ENCODE data around the gene PLB1. TPM values are rescaled to one million over a fixed set of nuclear protein-coding genes. Genes with fewer than 3 reads are reported as not detected.

Gene PLB1
- total RNA-seq, 2 donors from 2014 or later = 19.2 to 29.6 TPM

DNA sequence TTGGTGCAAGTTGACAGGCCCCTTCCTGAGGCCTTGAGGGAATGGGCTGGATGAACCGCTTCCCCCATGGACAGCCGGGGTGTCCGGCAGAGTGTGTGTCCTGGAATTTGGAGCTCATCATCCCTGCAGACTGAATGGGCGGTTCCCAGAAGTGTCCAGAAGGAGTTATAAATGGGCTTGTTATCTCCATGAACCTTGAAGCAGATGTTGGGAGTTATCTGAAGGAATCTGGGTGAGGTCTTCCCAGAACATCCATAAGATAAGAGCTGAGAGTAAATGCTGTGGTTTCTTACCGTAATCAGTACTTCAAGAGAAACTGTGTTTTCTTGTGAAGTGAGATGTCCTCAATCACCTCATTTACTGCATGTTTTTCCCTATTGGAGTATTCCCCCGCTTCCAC, 21.1 kb downstream of the PLB1 start:
- TF ChIP-seq, protein P1, sequence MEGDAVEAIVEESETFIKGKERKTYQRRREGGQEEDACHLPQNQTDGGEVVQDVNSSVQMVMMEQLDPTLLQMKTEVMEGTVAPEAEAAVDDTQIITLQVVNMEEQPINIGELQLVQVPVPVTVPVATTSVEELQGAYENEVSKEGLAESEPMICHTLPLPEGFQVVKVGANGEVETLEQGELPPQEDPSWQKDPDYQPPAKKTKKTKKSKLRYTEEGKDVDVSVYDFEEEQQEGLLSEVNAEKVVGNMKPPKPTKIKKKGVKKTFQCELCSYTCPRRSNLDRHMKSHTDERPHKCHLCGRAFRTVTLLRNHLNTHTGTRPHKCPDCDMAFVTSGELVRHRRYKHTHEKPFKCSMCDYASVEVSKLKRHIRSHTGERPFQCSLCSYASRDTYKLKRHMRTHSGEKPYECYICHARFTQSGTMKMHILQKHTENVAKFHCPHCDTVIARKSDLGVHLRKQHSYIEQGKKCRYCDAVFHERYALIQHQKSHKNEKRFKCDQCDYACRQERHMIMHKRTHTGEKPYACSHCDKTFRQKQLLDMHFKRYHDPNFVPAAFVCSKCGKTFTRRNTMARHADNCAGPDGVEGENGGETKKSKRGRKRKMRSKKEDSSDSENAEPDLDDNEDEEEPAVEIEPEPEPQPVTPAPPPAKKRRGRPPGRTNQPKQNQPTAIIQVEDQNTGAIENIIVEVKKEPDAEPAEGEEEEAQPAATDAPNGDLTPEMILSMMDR (IDR thresholded peaks at IDR 0.05) = no peak
- ATAC-seq (ENCODE audit: insufficient number of reproducible peaks, low FRiP score, low read depth) (no peak), DNase-seq (ENCODE audit: low spot score) (no peak)
- Histone ChIP-seq H3K9me3 (no peaks in the 10 kb centered on the region), H3K27ac (no peak overlapping the region), H3K36me3 (no peaks in the 10 kb centered on the region), H3K27me3 (replicated peaks; ENCODE audit: insufficient read depth) (no peaks in the 10 kb centered on the region), H3K4me1 (ENCODE audit: control insufficient read depth in 1 of 2, low read depth in 2 of 2) (no peaks in the 10 kb centered on the region), H3K4me3 (no peak overlapping the region)

DNA sequence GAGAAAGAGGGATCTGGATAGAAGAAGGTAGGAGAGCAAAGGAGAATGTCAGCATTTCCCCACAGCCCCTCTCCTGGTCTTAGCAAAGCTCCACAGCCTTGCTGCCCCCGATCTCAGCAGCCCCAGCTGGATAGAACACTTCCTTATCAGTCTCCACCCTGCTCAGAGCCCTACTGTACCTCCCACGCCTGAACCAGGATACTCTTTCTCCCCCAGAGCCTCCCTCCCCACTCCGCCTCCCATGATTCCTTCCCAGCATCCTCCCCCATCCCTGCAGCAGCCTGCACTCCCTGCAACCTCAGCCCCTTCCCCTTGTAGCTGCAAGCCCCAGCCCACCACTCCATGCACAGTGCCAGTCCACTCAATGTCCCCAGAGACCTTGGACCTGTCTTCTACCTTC, 25.8 kb downstream of the PLB1 start:
- Histone ChIP-seq H3K4me1 (ENCODE audit: control insufficient read depth in 1 of 2, low read depth in 2 of 2) (no peaks in the 10 kb centered on the region), H3K9me3 (no peaks in the 10 kb centered on the region), H3K36me3 (no peaks in the 10 kb centered on the region), H3K4me3 (no peak overlapping the region), H3K27me3 (replicated peaks; ENCODE audit: insufficient read depth) (no peaks in the 10 kb centered on the region), H3K27ac (no peak overlapping the region)
- DNase-seq (ENCODE audit: low spot score) = no peak
- TF ChIP-seq, protein P1 (IDR thresholded peaks at IDR 0.05) = no peak
- ATAC-seq (ENCODE audit: insufficient number of reproducible peaks, low FRiP score, low read depth) = no peak

DNA sequence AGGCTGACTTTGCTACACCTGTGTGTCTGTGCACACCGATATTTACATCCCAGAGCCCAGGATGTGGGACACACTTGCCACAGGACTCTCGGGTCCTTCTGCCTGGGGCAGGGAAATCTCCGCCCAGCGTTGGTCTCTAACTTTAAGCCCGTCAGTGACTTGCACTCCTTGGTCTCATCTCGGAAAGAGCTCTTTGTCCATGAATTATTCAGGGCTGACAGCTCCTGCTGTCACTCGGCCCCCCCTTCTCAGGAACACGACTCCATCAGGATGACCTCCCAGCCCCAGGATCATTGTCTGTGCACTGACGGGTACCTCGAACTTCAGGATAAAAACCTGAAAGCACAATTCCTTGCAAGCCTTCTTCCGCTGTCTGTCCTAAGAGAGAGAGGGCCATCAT, 26.6 kb downstream of the PLB1 start:
- Histone ChIP-seq H3K4me1 (ENCODE audit: control insufficient read depth in 1 of 2, low read depth in 2 of 2) (no peaks in the 10 kb centered on the region), H3K9me3 (no peaks in the 10 kb centered on the region), H3K27me3 (replicated peaks; ENCODE audit: insufficient read depth) (no peaks in the 10 kb centered on the region), H3K27ac (no peak overlapping the region), H3K4me3 (no peak overlapping the region), H3K36me3 (no peaks in the 10 kb centered on the region)
- DNase-seq (ENCODE audit: low spot score) = no peak
- ATAC-seq (ENCODE audit: insufficient number of reproducible peaks, low FRiP score, low read depth) = no peak
- TF ChIP-seq, protein P1 (IDR thresholded peaks at IDR 0.05) = no peak

DNA sequence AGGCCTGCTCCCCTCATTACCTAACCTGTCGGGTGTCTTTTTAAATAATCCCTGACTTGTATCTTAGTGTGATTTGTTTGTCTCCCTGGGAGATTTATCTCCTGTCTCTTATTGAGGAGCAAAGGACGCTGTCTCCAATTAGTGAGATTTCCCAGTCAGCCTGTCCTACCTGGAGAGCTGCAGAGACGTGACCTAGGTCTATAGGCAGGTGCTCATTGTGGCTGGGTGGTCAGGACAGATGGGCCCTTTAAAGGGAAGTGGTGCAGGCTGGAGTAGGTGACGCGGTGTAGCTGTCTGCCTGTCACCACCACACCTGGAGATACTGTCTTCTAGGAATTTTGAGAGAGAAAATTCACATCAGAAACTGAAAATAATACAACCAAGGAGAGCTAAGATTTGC, 28.0 kb downstream of the PLB1 start:
- TF ChIP-seq, protein P1 (IDR thresholded peaks at IDR 0.05) = no peak
- Histone ChIP-seq H3K27ac (no peak overlapping the region), H3K27me3 (replicated peaks; ENCODE audit: insufficient read depth) (no peaks in the 10 kb centered on the region), H3K4me1 (ENCODE audit: control insufficient read depth in 1 of 2, low read depth in 2 of 2) (no peaks in the 10 kb centered on the region), H3K36me3 (no peaks in the 10 kb centered on the region), H3K9me3 (no peaks in the 10 kb centered on the region), H3K4me3 (no peak overlapping the region)
- ATAC-seq (ENCODE audit: insufficient number of reproducible peaks, low FRiP score, low read depth) (no peak), DNase-seq (ENCODE audit: low spot score) (no peak)

DNA sequence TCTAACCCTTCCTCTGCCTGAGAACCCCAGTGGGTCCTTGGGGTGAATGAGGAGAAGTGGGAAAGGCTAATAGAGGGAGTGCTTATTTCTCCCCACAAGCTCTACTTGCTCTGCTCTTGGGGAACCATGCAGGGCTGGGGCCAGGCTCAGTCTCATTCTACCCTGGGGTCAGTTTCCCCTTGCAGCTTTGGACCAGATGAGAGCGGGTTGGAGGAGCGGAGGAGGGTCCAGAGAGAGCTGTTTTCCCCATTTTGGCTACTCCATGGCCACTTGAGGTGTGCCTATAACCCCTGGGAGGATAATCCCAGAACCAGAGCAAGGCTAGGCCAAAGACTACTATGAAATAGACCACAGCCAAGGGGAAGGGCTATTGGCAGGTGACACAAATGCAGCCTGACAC, 29.6 kb downstream of the PLB1 start:
- DNase-seq (ENCODE audit: low spot score) (no peak), ATAC-seq (ENCODE audit: insufficient number of reproducible peaks, low FRiP score, low read depth) (no peak)
- H3K27me3 ChIP-seq (replicated peaks; ENCODE audit: insufficient read depth) = no peaks in the 10 kb centered on the region
- no peaks in the 10 kb centered on the region for H3K4me1 ChIP-seq (ENCODE audit: control insufficient read depth in 1 of 2, low read depth in 2 of 2)
- H3K27ac ChIP-seq = no peak overlapping the region
- TF ChIP-seq, protein P1 (IDR thresholded peaks at IDR 0.05) = no peak
- no peak overlapping the region for H3K4me3 ChIP-seq
- H3K36me3 ChIP-seq = no peaks in the 10 kb centered on the region
- no peaks in the 10 kb centered on the region for H3K9me3 ChIP-seq

All from thoracic aorta (tissue), 2 donors.